Colonic mucosa (tissue), 4 donors: ENCODE data around the gene HERC4. TPM values are rescaled to one million over a fixed set of nuclear protein-coding genes. Genes with fewer than 3 reads are reported as not detected.
A peak's percentile ranks its signal among the peaks of the same experiment; 100 is the strongest.
"Not testable (repeated sequence)": the region's sequence is repeated elsewhere in the genome, so short reads cannot be mapped to it uniquely, and the experiment has no call there.

Source experiments
- DNase-seq: peaks from one replicate; pipeline ENCODE4 v3.0.0-alpha.2; 2020
- H3K27ac ChIP-seq: fragments of 200-600 bp; one replicate; pipeline ENCODE4 v1.8.0; 2021
- H3K27me3 ChIP-seq: fragments of 200-600 bp; one replicate; pipeline ENCODE4 v1.8.0; 2021
- H3K36me3 ChIP-seq: fragments of 200-600 bp; one replicate; pipeline ENCODE4 v1.8.0; 2021
- H3K4me1 ChIP-seq: fragments of 200-600 bp; one replicate; pipeline ENCODE4 v1.8.0; 2021; ENCODE audit warnings: mild to moderate bottlenecking
- H3K4me3 ChIP-seq: fragments of 200-600 bp; one replicate; pipeline ENCODE4 v1.8.0; 2021
- H3K9ac ChIP-seq, 2 donors: one replicate each; pipeline ENCODE4 v1.7.0; 2013; ENCODE audit warnings: control low read depth in 2 of 2, low read depth in 2 of 2, low read length in 2 of 2
- H3K9me3 ChIP-seq: fragments of 200-600 bp; one replicate; pipeline ENCODE4 v1.8.0; 2021
- intact Hi-C: fragments of 100-400 bp; cut with DNase I; formaldehyde crosslinking; loops from one replicate; pipeline ENCODE4 v1.14.1; 2022
- total RNA-seq, 2 donors: library from RNA; stranded (reverse); fragmentation: NEBNext Ultra II Directional in 1 of 2; extraction: Animal tissue kit (Norgen Biotek cat#: 25700) in 1 of 2; gene quantifications; one replicate each; pipeline ENCODE4 v1.2.1, GENCODE V29; 2021
- TF ChIP-seq, protein P1 (sequence below): fragments of 200-600 bp; IDR thresholded peaks from one replicate; pipeline ENCODE4 v1.8.0; 2022; ENCODE audit warnings: antibody characterized with exemption, mild to moderate bottlenecking
- donor health status: healthy.
- donor health status: DM: no; HTN: no; CAD: no.
- donor health status: DM: no; HTN: no; CAD: no.

The HERC4 gene
- total RNA-seq, 2 donors from 2014 or later: 35.3 to 51.5 TPM

DNA sequence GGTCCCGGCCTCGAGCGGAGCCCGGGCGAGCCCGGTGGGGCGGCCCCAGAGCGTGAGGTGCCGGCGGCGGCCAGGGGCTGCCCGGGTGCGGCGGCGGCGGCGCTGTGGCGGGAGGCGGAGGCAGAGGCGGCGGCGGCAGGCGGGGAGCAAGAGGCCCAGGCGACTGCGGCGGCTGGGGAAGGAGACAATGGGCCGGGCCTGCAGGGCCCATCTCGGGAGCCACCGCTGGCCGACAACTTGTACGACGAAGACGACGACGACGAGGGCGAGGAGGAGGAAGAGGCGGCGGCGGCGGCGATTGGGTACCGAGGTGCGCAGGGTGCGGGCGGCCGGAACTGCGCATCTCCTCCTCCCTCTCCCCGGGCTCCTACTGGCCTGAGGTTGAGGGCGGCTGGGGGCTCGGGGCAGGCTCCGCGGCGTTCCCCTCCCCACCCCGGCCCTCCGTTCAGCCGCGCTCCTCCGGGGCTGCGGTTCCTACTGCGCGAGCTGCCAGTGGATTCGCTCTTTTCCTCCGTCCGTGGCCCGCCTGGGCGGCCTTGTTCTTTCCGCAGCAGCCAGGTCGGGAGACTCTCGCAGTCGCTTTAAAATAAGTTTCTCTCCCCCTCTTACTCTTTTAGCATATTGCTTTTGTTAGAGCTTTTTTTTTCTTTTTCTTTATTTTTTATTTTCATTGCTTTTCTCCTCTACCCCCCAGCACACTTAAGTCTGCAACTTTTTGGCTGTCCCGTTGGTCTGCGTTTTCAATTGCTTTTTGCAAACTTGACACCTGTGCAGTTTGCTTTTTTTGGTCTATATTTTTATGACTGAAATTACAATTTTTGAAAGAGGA is 190.0 kb downstream of the HERC4 start:
- Histone ChIP-seq H3K36me3 (peaks cover 4% of the 10 kb centered on the region), H3K9ac (peak overlapping the region; percentile 73 to 92), H3K27ac (peak overlapping the region; percentile 95), H3K4me3 (peak overlapping the region; percentile 73), H3K4me1 (peaks cover 3% of the 10 kb centered on the region), H3K9me3 (no peaks in the 10 kb centered on the region), H3K27me3 (no peaks in the 10 kb centered on the region)
- peak; percentile 83 for DNase-seq
- TF ChIP-seq, protein P1, sequence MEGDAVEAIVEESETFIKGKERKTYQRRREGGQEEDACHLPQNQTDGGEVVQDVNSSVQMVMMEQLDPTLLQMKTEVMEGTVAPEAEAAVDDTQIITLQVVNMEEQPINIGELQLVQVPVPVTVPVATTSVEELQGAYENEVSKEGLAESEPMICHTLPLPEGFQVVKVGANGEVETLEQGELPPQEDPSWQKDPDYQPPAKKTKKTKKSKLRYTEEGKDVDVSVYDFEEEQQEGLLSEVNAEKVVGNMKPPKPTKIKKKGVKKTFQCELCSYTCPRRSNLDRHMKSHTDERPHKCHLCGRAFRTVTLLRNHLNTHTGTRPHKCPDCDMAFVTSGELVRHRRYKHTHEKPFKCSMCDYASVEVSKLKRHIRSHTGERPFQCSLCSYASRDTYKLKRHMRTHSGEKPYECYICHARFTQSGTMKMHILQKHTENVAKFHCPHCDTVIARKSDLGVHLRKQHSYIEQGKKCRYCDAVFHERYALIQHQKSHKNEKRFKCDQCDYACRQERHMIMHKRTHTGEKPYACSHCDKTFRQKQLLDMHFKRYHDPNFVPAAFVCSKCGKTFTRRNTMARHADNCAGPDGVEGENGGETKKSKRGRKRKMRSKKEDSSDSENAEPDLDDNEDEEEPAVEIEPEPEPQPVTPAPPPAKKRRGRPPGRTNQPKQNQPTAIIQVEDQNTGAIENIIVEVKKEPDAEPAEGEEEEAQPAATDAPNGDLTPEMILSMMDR: no peak
- intact Hi-C loops: loop anchor here (10.0 kb wide), 1 partner anchor 190 kb away; the partner anchor contains the start of gene HERC4

DNA sequence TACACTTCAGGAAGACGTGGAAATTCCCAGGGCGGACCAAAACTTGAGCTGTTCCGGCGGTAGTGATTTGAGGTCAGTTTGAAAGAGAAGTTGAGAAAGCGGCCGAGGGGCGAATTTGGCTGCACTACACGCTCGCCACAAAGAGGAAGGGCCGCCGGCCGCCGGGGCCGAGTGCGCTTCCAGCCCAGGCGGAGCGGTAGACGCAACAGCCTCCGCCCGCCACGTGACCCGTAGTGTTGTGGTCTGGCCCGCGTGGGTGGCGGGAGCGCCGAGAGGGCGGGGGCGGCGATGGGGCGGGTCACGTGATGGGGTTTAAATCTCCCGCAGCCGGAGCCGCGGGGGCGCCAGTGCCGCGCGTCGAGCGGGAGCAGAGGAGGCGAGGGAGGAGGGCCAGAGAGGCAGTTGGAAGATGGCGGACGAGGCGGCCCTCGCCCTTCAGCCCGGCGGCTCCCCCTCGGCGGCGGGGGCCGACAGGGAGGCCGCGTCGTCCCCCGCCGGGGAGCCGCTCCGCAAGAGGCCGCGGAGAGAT is 190.7 kb downstream of the HERC4 start, which contains the start of gene SIRT1:
Gene SIRT1, plus strand, starts transcription at position 344 of the 529 bp plus-strand sequence. Its CDS starts 66 bp downstream, at position 410.
- Histone ChIP-seq H3K4me1 (peaks cover 3% of the 10 kb centered on the region), H3K36me3 (no peaks in the 10 kb centered on the region), H3K27me3 (no peaks in the 10 kb centered on the region), H3K9me3 (no peaks in the 10 kb centered on the region), H3K27ac (peak within 1 kb of the TSS; percentile 95), H3K4me3 (peak within 1 kb of the TSS; percentile 73), H3K9ac (peak within 1 kb of the TSS; percentile 79 to 92)
- intact Hi-C loops: loop anchor here (10.0 kb wide), 1 partner anchor 190 kb away; the partner anchor contains the start of gene HERC4
- peak; percentile 98 for DNase-seq
- TF ChIP-seq, protein P1: no peak

DNA sequence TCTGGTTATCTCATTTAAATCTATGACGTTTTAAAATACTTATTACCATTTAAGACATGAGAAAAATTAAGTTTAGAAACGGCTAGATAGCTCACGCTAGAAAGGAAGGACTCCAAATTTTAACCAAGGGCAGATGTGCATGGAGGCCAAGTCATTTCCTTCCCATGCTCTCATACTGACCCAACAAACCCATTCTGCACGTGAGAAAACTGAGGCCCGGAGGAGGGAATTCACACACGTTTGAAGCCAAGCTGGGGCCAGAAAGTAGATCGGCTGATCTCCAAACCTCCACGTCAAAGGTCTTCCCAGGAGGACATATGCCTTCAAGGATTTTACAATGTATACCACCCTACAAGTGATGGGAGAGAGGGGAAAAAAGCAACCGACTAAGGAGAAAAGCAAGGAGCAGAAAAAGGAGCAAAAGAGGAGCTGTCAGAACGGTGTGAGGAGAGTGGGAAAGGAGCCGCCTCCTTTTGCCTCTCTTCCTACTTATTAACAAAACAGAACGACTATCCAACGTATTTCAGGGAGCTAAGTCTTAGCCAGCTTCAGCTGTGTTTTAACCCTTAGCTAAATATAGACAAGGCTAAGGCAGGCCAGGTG is 191.3 kb downstream of the HERC4 start:
- TF ChIP-seq, protein P1: no peak
- intact Hi-C loops: loop anchor here (10.0 kb wide), 1 partner anchor 191 kb away; the partner anchor contains the start of gene HERC4
- Histone ChIP-seq H3K36me3 (no peaks in the 10 kb centered on the region), H3K4me3 (peak overlapping the region; percentile 73), H3K4me1 (peaks cover 3% of the 10 kb centered on the region), H3K9me3 (no peaks in the 10 kb centered on the region), H3K27ac (peak overlapping the region; percentile 95), H3K9ac (peak overlapping the region; percentile 79 to 92), H3K27me3 (no peaks in the 10 kb centered on the region)
- DNase-seq: peak; percentile 19

DNA sequence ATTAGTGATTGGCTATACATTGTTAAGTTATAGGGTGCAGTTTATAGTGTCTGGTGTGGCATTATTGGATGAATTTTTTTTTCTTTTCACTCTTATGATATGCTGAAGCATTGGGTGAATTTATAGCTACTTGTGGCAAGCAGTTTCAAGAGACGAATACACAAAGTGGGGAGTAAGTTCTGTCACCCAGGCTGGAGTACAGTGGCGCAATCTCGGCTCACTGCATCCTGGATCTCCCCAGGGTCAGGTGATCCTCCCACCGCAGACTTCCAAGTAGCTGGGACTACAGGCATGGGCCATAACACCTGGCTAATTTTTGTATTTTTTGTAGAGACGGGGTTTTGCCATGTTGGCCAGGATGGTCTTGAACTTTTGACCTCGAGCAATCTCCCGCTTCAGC is 196.9 kb downstream of the HERC4 start:
- Histone ChIP-seq H3K36me3 (no peaks in the 10 kb centered on the region), H3K4me3 (no peak overlapping the region), H3K9ac (no peak overlapping the region), H3K27me3 (no peaks in the 10 kb centered on the region), H3K27ac (no peak overlapping the region), H3K9me3 (no peaks in the 10 kb centered on the region), H3K4me1 (no peaks in the 10 kb centered on the region)
- no peak for DNase-seq
- intact Hi-C loops: no loop called here
- TF ChIP-seq, protein P1: no peak

DNA sequence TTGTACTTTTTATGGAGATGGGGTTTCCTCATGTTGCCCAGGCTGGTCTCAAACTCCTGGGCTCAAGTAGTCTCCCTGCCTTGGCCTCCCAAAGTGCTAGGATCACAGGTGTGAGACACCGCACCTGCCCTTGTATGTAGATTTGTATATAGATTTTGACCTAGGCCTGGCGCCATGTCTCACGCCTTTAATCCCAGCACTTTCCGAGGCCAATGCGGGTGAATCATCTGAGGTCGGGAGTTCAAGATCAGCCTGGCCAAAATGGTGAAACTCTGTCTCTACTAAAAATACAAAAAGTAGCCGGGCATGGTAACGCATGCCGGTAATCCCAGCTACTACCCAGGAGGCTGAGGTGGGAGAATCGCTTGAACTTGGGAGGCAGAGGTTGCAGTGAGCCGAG is 197.7 kb downstream of the HERC4 start:
- intact Hi-C loops, H3K4me1 ChIP-seq, H3K9me3 ChIP-seq, H3K4me3 ChIP-seq, H3K27ac ChIP-seq, H3K9ac ChIP-seq, H3K36me3 ChIP-seq, DNase-seq, H3K27me3 ChIP-seq: not testable (repeated sequence)
